ENCODE data around the gene SCGB1A1.

SCGB1A1 gene

DNA sequence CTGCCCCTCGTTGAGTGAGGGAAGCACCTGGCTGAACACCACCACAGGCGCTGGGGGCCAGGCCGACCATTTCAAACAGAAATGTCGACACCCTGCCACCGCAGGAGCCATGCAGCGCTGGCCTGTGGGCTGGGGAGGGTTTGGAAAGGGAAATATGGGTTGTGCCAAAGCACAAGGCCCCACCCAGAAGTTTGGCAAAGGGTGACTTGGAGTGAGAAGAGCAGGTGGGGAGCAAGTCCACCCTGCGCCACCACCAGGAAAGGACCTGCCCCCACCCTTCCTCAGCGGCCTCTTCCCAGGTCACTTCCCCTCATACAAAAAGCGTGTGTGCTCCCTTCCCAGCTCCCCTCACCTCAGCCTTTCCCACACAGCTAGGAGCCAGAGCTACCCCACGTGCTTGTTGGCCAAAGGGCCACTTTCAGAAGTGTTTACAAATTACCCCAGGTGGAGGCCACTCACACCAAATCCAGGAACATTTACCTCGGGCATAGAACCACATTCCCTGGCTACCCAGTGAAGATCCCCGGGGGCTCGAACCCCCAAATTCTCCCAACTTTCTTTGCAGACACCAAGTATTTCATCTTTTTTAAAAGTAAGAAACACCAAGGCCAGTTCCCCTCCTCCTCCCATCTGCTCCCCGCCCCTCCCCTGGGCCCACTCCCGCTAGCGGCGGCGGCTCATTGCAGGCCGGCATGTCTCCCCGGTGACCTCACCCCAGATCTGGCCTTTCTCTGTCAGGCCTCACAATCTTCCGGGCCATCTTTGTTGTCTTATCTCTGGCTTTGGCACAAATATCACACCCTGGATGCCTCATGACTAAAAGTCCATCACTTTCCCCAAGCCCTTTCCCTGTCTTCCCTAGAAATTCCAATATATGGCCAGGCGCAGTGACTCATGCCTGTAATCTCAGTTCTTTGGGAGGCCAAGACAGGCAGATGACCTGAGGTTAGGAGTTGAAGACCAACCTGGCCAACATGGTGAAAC is 20.5 kb upstream of the SCGB1A1 start:
- DNase-seq: peak; percentile 83

- DNase-seq: no peak
Observed at GRCh38 chr11:62399172-62399877, 19.5 kb upstream of the SCGB1A1 start.

- DNase-seq: peak; percentile 10
Observed at GRCh38 chr11:62399878-62400266, 19.0 kb upstream of the SCGB1A1 start.

GRCh38 chr11:62400281-62400680 is 18.6 kb upstream of the SCGB1A1 start:
- no peak for DNase-seq

DNA sequence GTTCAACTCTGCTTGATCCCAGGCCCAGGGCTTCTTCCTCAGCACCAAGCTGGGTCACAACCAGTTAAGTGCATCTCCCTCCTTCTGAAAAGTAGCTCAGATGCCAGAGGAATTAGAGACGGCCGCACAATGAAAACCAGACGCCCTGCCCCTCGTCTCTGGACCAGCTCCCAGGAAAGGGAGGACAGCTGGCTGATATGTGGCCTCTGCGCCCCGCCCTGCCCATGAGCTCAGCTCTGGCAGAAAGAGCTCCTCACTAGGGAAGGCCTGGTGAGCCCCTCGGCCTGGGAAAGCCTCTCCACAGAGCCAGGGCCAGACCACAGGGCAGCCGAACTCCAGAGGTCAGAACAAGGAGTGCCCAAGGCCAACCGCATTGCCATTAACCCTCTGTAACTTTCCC is 18.1 kb upstream of the SCGB1A1 start:
- peak; percentile 85 for DNase-seq

DNA sequence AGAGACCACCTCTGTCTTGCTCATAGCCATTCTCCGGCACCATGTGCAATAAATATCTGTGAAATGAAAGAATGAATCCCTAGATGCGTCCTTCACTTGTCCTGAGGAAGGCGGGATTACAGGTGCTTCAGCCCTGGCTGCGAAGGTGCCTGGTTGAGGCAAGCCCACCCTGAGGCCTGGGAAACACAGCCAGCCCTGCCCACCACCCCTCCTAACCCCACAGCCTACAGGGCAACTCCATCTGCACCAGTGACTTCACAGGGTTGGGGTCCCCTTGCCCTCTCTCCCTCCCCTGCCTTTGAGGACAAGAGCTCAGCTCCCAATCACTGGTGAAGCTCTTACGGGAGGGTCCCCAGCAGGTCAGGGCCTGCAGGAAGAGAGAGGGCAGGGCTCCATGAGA is 17.5 kb upstream of the SCGB1A1 start:
- DNase-seq: no peak

- no peak for DNase-seq
Observed at GRCh38 chr11:62401811-62402210, 17.0 kb upstream of the SCGB1A1 start.

GRCh38 chr11:62402226-62402959 is 16.4 kb upstream of the SCGB1A1 start:
- DNase-seq: no peak

DNA sequence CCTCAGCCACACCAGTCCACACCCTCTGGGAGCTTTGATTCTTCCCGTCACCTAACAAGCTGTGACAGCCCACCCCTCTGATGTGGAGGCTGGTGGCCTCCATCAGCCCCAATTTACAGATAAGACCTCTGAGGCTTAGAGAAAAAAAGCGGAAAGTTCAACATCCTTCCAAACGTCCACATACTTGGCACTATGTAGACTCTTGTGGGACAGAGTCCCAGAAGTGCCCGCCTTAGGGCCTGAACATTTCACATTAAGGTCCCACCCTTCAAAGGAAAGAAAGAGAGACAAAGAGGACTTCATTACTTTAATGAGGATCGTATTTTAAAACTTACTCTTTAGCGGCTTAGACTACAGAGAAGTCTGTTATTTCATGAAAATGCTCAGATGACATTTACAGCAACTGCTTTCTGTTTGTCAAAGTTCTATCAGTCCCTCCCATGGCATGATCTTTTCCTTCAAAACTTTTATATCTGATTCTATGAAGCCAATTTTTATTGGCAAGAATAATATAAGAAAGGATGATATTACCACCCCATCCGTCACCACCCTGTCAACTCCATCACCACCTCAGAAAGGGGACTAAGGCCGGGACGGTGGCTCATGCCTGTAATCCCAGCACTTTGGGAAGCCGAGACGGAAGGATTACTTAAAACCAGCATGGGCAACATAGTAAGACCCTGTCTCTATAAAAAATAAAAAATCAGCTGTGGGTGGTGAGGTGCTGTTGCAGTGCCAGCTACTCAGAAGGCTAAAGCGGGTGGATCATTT is 15.7 kb upstream of the SCGB1A1 start:
- DNase-seq: no peak

GRCh38 chr11:62404435-62404834 is 14.4 kb upstream of the SCGB1A1 start:
- DNase-seq: no peak

- DNase-seq: no peak
Observed at GRCh38 chr11:62404901-62405300, 13.9 kb upstream of the SCGB1A1 start.

- DNase-seq: no peak
Observed at GRCh38 chr11:62406034-62406433, 12.8 kb upstream of the SCGB1A1 start.

DNA sequence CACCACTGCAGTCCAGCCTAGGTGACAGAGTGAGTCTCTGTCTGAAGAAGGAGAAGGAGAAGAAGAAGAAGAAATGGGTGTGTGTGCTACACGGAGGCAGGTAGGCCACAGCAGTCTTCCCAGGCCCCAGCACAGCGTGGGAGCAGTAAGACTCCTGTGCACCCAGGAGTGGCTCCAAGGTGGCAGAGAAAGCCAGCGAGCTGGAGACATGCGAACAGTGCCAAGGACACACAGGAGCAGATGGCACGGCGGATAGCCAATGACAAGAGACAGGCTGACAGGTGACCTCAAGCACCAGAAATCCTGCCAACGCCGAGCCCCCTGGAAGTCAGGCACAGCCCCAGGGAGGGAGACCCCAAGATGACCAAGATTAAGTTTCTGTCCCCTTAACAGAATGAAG is 9.0 kb upstream of the SCGB1A1 start:
- no peak for DNase-seq

DNA sequence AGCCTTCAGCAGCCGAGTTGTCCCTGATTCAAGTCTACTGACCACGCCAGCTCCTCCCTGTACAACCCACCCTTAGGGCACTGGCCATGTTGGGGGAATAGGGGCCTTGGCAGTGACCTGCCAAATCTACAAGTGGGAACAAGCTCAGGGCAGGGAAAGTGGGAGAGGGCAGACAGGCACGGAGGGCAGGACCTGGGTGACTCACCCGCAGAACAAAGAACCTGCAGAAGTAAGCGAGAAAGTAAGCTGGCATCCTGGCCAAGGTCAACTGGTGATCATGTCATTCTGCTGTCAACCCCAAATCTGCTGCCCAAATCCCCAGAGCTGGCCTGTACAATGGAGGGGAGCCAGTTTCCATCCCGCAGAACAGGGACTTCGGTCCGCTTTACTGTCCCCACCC is 7.9 kb upstream of the SCGB1A1 start:
- no peak for DNase-seq

DNA sequence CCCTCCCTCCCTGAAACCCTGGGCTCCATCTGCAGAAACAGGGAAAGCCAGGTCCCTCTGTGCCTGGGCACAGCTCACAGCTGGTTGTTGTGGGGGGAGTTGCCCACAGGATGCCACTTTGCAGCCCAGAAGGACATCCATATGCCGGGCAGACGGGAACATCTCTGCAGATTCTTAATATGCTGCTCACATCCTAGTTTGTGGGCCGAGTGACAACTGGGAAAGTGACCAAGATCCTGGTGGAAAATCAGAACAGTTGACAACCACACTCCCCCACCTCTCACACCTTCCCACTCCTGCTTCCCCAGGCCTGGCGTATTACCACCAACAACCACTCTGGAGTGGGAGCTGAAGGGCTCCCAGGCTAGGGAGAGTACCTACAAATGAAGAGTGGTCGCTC is 7.3 kb upstream of the SCGB1A1 start:
- no peak for DNase-seq

DNA sequence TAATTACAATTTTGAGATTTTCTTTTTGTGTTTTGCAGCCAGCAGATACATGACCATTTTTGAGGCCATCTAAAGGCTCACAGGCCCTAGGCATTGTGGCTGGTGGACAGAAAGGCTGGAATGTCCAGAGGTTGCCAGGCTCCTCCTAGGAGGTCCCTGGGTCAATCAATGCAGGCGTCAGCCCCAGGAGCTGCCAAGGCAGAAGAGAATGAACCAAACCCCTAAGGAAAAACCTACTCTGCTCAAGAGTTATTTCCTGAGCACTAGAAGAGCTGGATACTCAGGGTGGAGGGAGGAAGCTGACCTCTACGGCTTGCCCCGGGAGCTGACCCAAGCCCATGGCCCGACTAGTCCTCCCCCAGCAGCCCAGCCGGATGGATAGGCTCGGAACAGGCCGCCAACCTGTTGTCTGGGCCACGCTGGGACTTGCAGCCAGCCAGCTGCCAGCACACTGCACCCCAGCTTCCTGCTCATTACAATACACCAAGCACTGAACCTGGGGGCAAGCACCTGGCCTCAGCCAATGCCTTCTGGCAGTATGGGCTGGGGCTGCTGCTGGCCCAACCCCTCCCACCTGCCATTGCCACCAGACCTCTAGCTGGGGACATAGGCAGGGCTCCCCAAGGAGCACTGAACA is 5.7 kb upstream of the SCGB1A1 start:
- DNase-seq: no peak

DNA sequence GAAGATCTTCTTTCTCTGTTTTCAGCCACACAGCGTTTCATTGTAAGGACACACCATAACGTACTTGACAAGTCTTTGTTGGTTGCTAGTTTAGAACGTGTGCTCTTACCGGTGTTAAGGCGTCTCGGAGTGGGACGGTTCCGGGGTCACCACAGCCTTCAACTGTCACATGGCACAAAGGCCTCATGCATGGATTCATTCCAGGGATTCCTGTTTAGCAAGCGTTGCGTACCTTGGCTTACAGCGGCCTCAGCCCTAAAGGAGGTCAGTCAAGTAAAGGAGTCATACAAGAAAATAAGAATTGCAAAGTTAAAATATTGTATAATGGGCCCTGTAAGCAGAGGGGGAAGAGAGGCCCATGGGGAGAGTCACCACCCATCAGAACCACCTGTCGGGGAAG is 2.2 kb upstream of the SCGB1A1 start:
- DNase-seq: no peak

- no peak for DNase-seq
Observed at GRCh38 chr11:62418136-62418535, 697 bp upstream of the SCGB1A1 start.

DNA sequence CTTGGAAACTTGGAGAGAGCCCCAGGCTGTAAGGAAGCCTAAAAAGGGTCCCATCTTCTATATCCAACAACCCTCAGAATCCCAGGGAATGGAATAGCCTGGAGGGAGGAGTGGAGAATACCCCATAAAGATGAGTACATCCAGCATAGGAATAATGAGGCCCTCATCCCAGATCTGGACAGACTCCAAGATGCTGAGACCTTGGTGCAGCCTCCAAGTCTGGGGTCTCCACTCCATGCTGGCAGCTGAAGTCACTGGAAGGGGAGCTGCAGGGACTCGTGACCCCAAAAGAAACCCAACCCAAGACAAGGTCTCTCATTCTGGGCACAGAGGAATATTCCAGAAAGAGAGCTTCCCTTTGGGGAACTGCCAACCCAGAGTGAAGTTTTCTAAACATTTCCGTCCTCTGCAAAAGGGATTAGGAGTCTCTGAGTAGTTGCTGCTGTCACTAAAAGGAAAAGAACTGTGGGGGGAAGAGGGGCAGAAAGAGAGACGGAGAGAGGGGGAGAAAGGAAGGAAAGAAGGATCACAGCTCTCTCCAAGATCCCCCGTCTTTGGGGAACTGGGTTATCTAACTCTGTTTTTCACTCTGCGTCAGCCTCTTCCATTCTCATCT is 589 bp downstream of the SCGB1A1 start:
- DNase-seq: no peak

DNA sequence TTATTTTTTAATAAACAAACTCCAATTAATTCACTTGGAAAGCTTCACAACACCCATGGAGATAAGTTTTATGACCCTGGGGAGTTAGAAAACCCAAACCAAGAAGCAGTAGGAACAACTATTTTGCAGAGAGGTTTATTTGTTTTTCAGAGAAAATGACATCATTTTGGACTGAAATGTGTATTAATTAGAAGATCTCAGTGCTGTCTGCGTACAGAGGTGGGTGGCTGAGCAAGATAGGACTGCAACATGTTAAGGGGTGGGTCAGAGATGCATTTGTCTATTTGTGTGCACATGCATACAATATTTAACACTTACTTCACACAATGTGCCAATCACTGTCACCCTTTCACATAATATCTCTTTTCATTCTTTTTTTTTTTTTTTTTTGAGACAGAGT is 1.1 kb downstream of the SCGB1A1 start:
- DNase-seq: no peak

DNA sequence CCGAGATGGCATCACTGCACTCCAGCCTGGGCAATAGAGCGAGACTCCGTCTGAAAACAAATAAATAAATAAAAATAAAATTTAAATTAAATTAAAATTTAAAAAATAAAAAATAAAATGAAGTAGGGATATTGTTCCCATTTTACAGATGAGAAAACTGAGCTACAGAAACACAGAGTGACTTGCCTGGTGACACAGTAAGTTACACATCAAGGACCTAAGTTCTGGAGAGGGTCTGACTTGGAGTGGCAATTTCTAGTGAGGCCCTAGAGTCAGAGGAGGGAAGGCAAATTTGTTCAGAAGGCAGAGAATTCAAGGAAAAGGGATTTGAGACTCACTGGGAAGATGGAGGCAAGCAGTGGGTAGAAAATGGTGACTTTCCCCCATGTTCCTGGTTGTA is 2.0 kb downstream of the SCGB1A1 start:
- no peak for DNase-seq
